ENCODE data around the gene NOS1AP. TPM values are rescaled to one million over a fixed set of nuclear protein-coding genes. Genes with fewer than 3 reads are reported as not detected.

NOS1AP gene
- total and polyA plus RNA-seq, 2 donors (not counting 3 experiments of a cell fraction or from before 2014, with no cell fraction given) = 1.3 to 5.4 TPM

- intact Hi-C loops (cut with micrococcal nuclease) (loop anchor here (10.0 kb wide), 1 partner anchor 118 kb away; no protein-coding TSS in a partner anchor), dilution Hi-C loops (cut with MboI; ENCODE audit: extremely low pct_ligation_motif_present, low sequenced_read_pairs) (no loop called here)
These were observed 123.7 kb downstream of the NOS1AP start for GRCh38 chr1:162193221-162193620.

GRCh38 chr1:162193815-162194214 is 124.3 kb downstream of the NOS1AP start:
- no peak for FAIRE-seq
- CTCF ChIA-PET = interaction anchor here (1.0 to 1.6 kb wide), 3 partner anchors 9 to 11 kb away, joined by 4 to 6 read pairs (median 4); no protein-coding TSS in a partner anchor
- no TSS peak for BruUV-seq (replicated peaks)

More at GRCh38 chr1:162193221-162193620, 123.7 kb downstream of the NOS1AP start:
- BruUV-seq (replicated peaks) = no TSS peak
- no peaks in the 10 kb centered on the region for H3K27me3 ChIP-seq (ENCODE audit: control insufficient read depth in 2 of 2, insufficient read depth in 2 of 2, low read length in 2 of 2)
- H3K36me3 ChIP-seq (ENCODE audit: control insufficient read depth in 2 of 2, extremely low read depth in 1 of 2, insufficient read depth in 2 of 2, low read length in 2 of 2) = no peaks in the 10 kb centered on the region
- H2AFZ ChIP-seq (ENCODE audit: low read depth, low read length) = no peak overlapping the region
- ChIA-PET CTCF (interaction anchor here (1.0 to 1.6 kb wide), 3 partner anchors 9 to 12 kb away, joined by 4 to 6 read pairs (median 4); no protein-coding TSS in a partner anchor), POLR2A (no interaction called here)
- no peaks in the 10 kb centered on the region for H3K9me3 ChIP-seq (replicated peaks; ENCODE audit: control insufficient read depth, insufficient read depth, low read length)
- H3K79me2 ChIP-seq (ENCODE audit: control insufficient read depth, insufficient read depth, low read length) = no peaks in the 10 kb centered on the region
- peaks cover 37% of the 10 kb centered on the region for H3K4me1 ChIP-seq (ENCODE audit: control insufficient read depth, extremely low read depth, insufficient read depth, low read length)
- H3K27ac ChIP-seq (ENCODE audit: insufficient read depth, low read depth, low read length) = no peak overlapping the region
- no peak overlapping the region for H3K4me2 ChIP-seq (ENCODE audit: insufficient read depth, low read length)
- DNase-seq (ENCODE audit: low read depth, low spot score) (no peak), FAIRE-seq (no peak)
- no peak overlapping the region for H3K9ac ChIP-seq (replicated peaks; ENCODE audit: extremely low read depth, insufficient read depth, low read length)
- no peak overlapping the region for H3K4me3 ChIP-seq (replicated peaks in 1 of 3; ENCODE audit: insufficient read depth in 1 of 3, low read depth in 1 of 3, low read length in 3 of 3)
- H4K20me1 ChIP-seq (replicated peaks; ENCODE audit: control insufficient read depth, extremely low read depth, insufficient read depth, low read length) = no peaks in the 10 kb centered on the region
- TF ChIP-seq FOS (IDR thresholded peaks at IDR 0.05; ENCODE audit: borderline replicate concordance, insufficient read depth, low read length) = no peak
- no peaks in the 10 kb centered on the region for H3K9me1 ChIP-seq (replicated peaks; ENCODE audit: control insufficient read depth, extremely low read depth, insufficient read depth, low read length)

More at GRCh38 chr1:162193815-162194214, 124.3 kb downstream of the NOS1AP start:
- Histone ChIP-seq H3K4me1 (ENCODE audit: control insufficient read depth, extremely low read depth, insufficient read depth, low read length) (peaks cover 37% of the 10 kb centered on the region), H3K27me3 (ENCODE audit: control insufficient read depth in 2 of 2, insufficient read depth in 2 of 2, low read length in 2 of 2) (no peaks in the 10 kb centered on the region), H3K4me2 (ENCODE audit: insufficient read depth, low read length) (no peak overlapping the region), H2AFZ (ENCODE audit: low read depth, low read length) (no peak overlapping the region), H3K9ac (replicated peaks; ENCODE audit: extremely low read depth, insufficient read depth, low read length) (no peak overlapping the region), H3K9me1 (replicated peaks; ENCODE audit: control insufficient read depth, extremely low read depth, insufficient read depth, low read length) (no peaks in the 10 kb centered on the region), H3K79me2 (ENCODE audit: control insufficient read depth, insufficient read depth, low read length) (no peaks in the 10 kb centered on the region), H3K27ac (ENCODE audit: insufficient read depth, low read depth, low read length) (no peak overlapping the region), H3K9me3 (replicated peaks; ENCODE audit: control insufficient read depth, insufficient read depth, low read length) (no peaks in the 10 kb centered on the region), H3K36me3 (ENCODE audit: control insufficient read depth in 2 of 2, extremely low read depth in 1 of 2, insufficient read depth in 2 of 2, low read length in 2 of 2) (no peaks in the 10 kb centered on the region), H3K4me3 (replicated peaks in 1 of 3; ENCODE audit: insufficient read depth in 1 of 3, low read depth in 1 of 3, low read length in 3 of 3) (no peak overlapping the region), H4K20me1 (replicated peaks; ENCODE audit: control insufficient read depth, extremely low read depth, insufficient read depth, low read length) (no peaks in the 10 kb centered on the region)
- TF ChIP-seq GATA2 (IDR thresholded peaks at IDR 0.05; ENCODE audit: insufficient read depth, insufficient read length, low read depth, low read length) (no peak), POLR2AphosphoS5 (IDR thresholded peaks at IDR 0.05; ENCODE audit: insufficient read depth, low read depth, low read length) (no peak), CTCF (IDR thresholded peaks at IDR 0.05; ENCODE audit: extremely low read depth in 1 of 2, insufficient read depth in 1 of 2, low read depth in 1 of 2, low read length in 2 of 2) (no peak), EZH2 (IDR thresholded peaks at IDR 0.05; ENCODE audit: borderline replicate concordance, low read depth, low read length, severe bottlenecking) (no peak)
- POLR2A ChIA-PET = no interaction called here
- intact Hi-C loops (cut with micrococcal nuclease) = loop anchor here (2.0 to 10.0 kb wide), 2 partner anchors 19 to 119 kb away; no protein-coding TSS in a partner anchor
- dilution Hi-C loops (cut with MboI; ENCODE audit: extremely low pct_ligation_motif_present, low sequenced_read_pairs) = no loop called here
- no peak for DNase-seq (ENCODE audit: low read depth, low spot score)
